Peyer's patch (tissue), 4 donors: Measurements from ENCODE around the gene ZDHHC24.

Source experiments
- CTCF ChIP-seq, 6 experiments: fragments of 450-650 bp in 4 of 6; fragments of 200-600 bp in 2 of 6; sonication (generic) in 1 of 6; IDR thresholded peaks; one replicate each; pipeline ENCODE4 v1.5.1; 2017 to 2019; ENCODE audit warnings: antibody characterized with exemption in 6 of 6, mild to moderate bottlenecking in 3 of 6, moderate library complexity in 1 of 6
- POLR2A ChIP-seq, 2 donors: fragments of 450-650 bp; IDR thresholded peaks; one replicate each; pipeline ENCODE4 v1.5.1; 2017; ENCODE audit warnings: antibody characterized with exemption in 2 of 2, mild to moderate bottlenecking in 2 of 2, moderate library complexity in 2 of 2

GRCh38 chr11:66569076-66569475 is 23.2 kb upstream of the ZDHHC24 start:
- TF ChIP-seq CTCF (IDR thresholded peaks at IDR 0.05) (no peak), POLR2A (IDR thresholded peaks at IDR 0.05) (no peak)
